ENCODE measurements around the gene MUTYH. TPM values are rescaled to one million over a fixed set of nuclear protein-coding genes. Genes with fewer than 3 reads are reported as not detected.

MUTYH gene
- total RNA-seq, 1 donor from 2014 or later, result 6.6 TPM

DNA sequence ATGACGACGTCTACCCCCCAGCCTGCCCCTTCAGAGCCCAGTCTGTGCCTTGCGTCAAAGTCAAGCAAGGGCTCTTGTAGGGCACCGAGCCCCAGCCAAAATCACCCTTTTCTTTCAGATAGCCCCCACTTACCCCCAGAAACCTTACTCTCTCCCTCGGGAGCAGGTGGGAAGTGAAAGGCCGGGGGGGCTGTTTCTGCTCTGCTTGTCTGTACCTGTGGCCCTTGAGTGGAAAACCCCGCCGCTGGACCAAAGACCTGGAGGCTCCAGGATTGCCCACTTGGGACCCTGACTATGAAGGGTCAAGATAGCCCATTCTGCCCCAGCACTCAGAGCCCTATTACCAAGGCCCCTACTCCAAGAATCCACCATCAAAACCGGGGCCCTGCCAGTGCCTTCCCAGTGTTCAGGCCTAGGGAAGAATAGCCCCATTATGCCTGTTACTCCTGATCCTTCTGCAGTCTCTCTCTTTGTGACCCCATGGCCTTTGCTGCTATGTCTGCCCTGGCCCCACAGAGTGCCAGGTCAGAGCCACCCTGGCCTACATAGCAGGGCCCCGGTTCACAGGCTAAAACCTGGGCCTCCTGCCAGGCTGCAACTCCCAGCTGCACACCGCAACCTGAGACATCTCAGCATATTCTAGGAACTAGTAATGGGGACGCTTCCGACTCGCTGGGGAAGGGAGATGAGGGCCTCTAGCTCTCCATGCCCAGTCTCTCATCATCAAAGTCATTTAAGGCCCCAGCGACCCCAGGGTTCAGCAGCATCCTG is 35.7 kb downstream of the MUTYH start:
- no peak for TF ChIP-seq EZH2 (IDR thresholded peaks at IDR 0.05; ENCODE audit: insufficient read depth, low read length)
- TF ChIP-seq, protein P1, sequence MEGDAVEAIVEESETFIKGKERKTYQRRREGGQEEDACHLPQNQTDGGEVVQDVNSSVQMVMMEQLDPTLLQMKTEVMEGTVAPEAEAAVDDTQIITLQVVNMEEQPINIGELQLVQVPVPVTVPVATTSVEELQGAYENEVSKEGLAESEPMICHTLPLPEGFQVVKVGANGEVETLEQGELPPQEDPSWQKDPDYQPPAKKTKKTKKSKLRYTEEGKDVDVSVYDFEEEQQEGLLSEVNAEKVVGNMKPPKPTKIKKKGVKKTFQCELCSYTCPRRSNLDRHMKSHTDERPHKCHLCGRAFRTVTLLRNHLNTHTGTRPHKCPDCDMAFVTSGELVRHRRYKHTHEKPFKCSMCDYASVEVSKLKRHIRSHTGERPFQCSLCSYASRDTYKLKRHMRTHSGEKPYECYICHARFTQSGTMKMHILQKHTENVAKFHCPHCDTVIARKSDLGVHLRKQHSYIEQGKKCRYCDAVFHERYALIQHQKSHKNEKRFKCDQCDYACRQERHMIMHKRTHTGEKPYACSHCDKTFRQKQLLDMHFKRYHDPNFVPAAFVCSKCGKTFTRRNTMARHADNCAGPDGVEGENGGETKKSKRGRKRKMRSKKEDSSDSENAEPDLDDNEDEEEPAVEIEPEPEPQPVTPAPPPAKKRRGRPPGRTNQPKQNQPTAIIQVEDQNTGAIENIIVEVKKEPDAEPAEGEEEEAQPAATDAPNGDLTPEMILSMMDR (IDR thresholded peaks at IDR 0.05; ENCODE audit: insufficient read depth, low read depth, low read length), result no peak
- no peak for FAIRE-seq

DNA sequence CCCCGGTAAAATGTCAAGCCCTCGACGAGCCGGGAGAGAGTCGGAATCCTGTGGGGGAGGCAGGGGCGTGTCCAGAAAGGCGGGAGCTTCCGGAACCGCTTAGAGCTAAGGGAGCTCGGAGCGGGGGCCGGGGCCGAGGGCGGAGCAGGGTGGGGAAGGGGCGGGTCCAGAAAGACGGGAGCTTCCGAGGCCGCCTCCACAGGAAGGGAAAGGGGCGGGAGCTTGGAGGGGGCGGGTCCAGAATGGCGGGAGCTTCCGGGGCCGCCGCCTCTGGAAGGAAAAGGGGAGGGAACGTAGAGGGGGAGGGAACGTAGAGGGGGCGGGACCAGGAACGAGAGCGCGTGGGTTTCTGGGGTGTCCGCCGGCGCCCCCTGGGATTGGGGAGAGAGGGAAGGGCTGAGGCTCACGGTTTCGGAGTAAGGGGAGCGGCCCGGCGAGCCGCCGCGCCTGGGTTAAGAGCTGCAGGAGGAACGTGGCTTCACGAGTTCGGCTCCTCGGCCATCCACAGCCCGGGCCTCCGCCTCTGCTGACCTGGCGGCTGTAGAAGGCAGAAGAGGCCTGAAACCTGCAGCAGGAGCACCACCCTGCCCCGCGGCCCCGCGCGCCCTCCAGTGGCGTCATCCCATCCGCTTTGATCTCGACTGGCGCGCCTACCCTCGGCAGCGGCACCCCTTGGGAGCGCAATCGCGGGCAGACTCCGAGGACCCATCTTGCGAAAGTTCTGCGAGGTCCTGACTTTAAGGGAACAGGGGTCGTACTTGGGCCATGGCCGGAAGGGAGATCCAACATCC is 36.5 kb downstream of the MUTYH start:
- Histone ChIP-seq H3K9me3 (ENCODE audit: insufficient read depth, low read depth, low read length) (no peaks in the 10 kb centered on the region), H3K9ac (ENCODE audit: low read length) (peak overlapping the region; percentile 85), H3K27ac (ENCODE audit: low read depth, low read length) (peak overlapping the region; percentile 75), H3K4me1 (ENCODE audit: insufficient read depth, low read length) (peaks cover 10% of the 10 kb centered on the region), H3K27me3 (ENCODE audit: insufficient read depth, low read length) (no peaks in the 10 kb centered on the region), H2AFZ (ENCODE audit: low read depth, low read length) (peak overlapping the region; percentile 98), H3K4me3 (ENCODE audit: insufficient read depth, low read depth, low read length) (peak overlapping the region; percentile 78), H3K4me2 (ENCODE audit: low read length) (peak overlapping the region; percentile 92), H4K20me1 (ENCODE audit: insufficient read depth, low read length) (no peaks in the 10 kb centered on the region), H3K79me2 (ENCODE audit: insufficient read depth, low read length) (no peaks in the 10 kb centered on the region), H3K36me3 (ENCODE audit: insufficient read depth, low read length) (no peaks in the 10 kb centered on the region)
- FAIRE-seq (no peak), DNase-seq (ENCODE audit: low read depth) (peak; percentile 91)
- no peaks in the 10 kb centered on the region for H3K9me3 Mint-ChIP-seq (ENCODE audit: unreplicated experiment)
- H3K36me3 Mint-ChIP-seq (ENCODE audit: low read depth, unreplicated experiment), result no peaks in the 10 kb centered on the region
- no peak for TF ChIP-seq EZH2 (IDR thresholded peaks at IDR 0.05; ENCODE audit: insufficient read depth, low read length)
- TF ChIP-seq, protein P1 (IDR thresholded peaks at IDR 0.05; ENCODE audit: insufficient read depth, low read depth, low read length), result peak; percentile 39
- peaks cover 4% of the 10 kb centered on the region for H3K4me1 Mint-ChIP-seq (ENCODE audit: low read depth, unreplicated experiment)
- peak overlapping the region; percentile 85 for H3K27ac Mint-ChIP-seq (ENCODE audit: unreplicated experiment)
- H3K27me3 Mint-ChIP-seq (ENCODE audit: low read depth, unreplicated experiment), result no peaks in the 10 kb centered on the region
- peak overlapping the region; percentile 85 for H3K4me3 Mint-ChIP-seq (ENCODE audit: unreplicated experiment)

More for the DNA sequence above, 35.7 kb downstream of the MUTYH start:
- Histone ChIP-seq H3K36me3 (ENCODE audit: insufficient read depth, low read length) (no peaks in the 10 kb centered on the region), H3K9ac (ENCODE audit: low read length) (peak overlapping the region; percentile 85), H3K79me2 (ENCODE audit: insufficient read depth, low read length) (no peaks in the 10 kb centered on the region), H3K4me2 (ENCODE audit: low read length) (peak overlapping the region; percentile 92), H2AFZ (ENCODE audit: low read depth, low read length) (peak overlapping the region; percentile 98), H3K4me1 (ENCODE audit: insufficient read depth, low read length) (peaks cover 10% of the 10 kb centered on the region), H3K27ac (ENCODE audit: low read depth, low read length) (peak overlapping the region; percentile 75), H3K4me3 (ENCODE audit: insufficient read depth, low read depth, low read length) (peak overlapping the region; percentile 78), H3K9me3 (ENCODE audit: insufficient read depth, low read depth, low read length) (no peaks in the 10 kb centered on the region), H4K20me1 (ENCODE audit: insufficient read depth, low read length) (no peaks in the 10 kb centered on the region), H3K27me3 (ENCODE audit: insufficient read depth, low read length) (no peaks in the 10 kb centered on the region)
- DNase-seq (ENCODE audit: low read depth), result no peak
- peak overlapping the region; percentile 85 for H3K27ac Mint-ChIP-seq (ENCODE audit: unreplicated experiment)
- H3K4me1 Mint-ChIP-seq (ENCODE audit: low read depth, unreplicated experiment), result peaks cover 4% of the 10 kb centered on the region
- H3K4me3 Mint-ChIP-seq (ENCODE audit: unreplicated experiment), result peak overlapping the region; percentile 85
- H3K27me3 Mint-ChIP-seq (ENCODE audit: low read depth, unreplicated experiment), result no peaks in the 10 kb centered on the region
- no peaks in the 10 kb centered on the region for H3K9me3 Mint-ChIP-seq (ENCODE audit: unreplicated experiment)
- no peaks in the 10 kb centered on the region for H3K36me3 Mint-ChIP-seq (ENCODE audit: low read depth, unreplicated experiment)
